ENCODE data around the gene LTBP2. TPM values are rescaled to one million over a fixed set of nuclear protein-coding genes. Genes with fewer than 3 reads are reported as not detected.

Gene LTBP2
- total and polyA plus RNA-seq, 2 of the 13 experiments (the other 11 are each of a cell fraction or from before 2014, with no cell fraction given) = 0.20 to 0.41 TPM

DNA sequence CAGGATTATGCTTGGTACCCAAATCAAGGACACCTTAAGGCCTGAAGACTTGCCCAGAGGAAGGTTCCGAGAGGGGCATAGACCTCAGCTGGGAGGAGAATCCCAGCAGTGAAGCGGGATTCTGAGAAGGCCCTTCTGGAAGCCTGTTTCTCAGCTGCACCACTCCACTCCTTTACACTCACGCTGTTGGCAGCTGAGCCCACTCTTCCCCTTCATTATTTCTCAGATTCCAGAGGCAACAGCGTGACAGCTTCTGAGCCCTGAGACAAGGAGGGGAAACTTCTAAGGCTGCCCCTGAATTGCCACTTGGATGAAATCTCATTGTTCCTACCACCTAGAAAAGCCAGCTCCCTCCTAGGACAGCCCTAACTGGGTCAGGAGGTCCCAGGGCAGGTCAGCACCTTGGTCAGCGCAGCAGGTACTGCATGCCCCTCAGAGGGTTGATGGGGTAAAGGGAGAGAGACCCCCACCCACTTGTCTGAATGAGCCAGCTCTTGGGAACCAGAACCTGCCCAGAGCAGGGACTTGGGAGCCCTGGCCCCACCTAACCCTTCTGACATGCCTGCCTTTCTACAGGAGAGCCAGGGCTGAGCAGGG lies 64.6 kb downstream of the LTBP2 start:
- no peak overlapping the region for H3K4me3 ChIP-seq (replicated peaks in 1 of 3; ENCODE audit: insufficient read depth in 1 of 3, low read depth in 2 of 3, low read length in 3 of 3)
- peaks cover 2 to 21% of the 10 kb centered on the region in 2 experiments; a peak in 3 of 5 replicates for H3K27me3 ChIP-seq (ENCODE audit: control insufficient read depth in 1 of 2, insufficient read depth in 2 of 2, low read length in 2 of 2)
- H3K36me3 ChIP-seq (replicated peaks in 1 of 2; ENCODE audit: control insufficient read depth in 1 of 2, insufficient read depth in 2 of 2, low read length in 2 of 2) = no peaks in the 10 kb centered on the region
- peaks cover 8% of the 10 kb centered on the region for H3K4me1 ChIP-seq (ENCODE audit: insufficient read depth, low read length)
- no peak; the same call in 2 of the 3 replicates for ATAC-seq
- H3K9me3 ChIP-seq (ENCODE audit: low read length) = no peaks in the 10 kb centered on the region
- TF ChIP-seq, protein P1, sequence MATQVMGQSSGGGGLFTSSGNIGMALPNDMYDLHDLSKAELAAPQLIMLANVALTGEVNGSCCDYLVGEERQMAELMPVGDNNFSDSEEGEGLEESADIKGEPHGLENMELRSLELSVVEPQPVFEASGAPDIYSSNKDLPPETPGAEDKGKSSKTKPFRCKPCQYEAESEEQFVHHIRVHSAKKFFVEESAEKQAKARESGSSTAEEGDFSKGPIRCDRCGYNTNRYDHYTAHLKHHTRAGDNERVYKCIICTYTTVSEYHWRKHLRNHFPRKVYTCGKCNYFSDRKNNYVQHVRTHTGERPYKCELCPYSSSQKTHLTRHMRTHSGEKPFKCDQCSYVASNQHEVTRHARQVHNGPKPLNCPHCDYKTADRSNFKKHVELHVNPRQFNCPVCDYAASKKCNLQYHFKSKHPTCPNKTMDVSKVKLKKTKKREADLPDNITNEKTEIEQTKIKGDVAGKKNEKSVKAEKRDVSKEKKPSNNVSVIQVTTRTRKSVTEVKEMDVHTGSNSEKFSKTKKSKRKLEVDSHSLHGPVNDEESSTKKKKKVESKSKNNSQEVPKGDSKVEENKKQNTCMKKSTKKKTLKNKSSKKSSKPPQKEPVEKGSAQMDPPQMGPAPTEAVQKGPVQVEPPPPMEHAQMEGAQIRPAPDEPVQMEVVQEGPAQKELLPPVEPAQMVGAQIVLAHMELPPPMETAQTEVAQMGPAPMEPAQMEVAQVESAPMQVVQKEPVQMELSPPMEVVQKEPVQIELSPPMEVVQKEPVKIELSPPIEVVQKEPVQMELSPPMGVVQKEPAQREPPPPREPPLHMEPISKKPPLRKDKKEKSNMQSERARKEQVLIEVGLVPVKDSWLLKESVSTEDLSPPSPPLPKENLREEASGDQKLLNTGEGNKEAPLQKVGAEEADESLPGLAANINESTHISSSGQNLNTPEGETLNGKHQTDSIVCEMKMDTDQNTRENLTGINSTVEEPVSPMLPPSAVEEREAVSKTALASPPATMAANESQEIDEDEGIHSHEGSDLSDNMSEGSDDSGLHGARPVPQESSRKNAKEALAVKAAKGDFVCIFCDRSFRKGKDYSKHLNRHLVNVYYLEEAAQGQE (IDR thresholded peaks at IDR 0.05; ENCODE audit: borderline replicate concordance in 1 of 2, low read depth in 1 of 2, low read length in 2 of 2) = peak; percentile 61 to 91
- TF ChIP-seq MIER2 (CRISPR knock-in tag; IDR thresholded peaks at IDR 0.05) (peak; percentile 87), ZNF713 (CRISPR knock-in tag; IDR thresholded peaks at IDR 0.05) (no peak), CREBL2 (CRISPR knock-in tag; IDR thresholded peaks at IDR 0.05; ENCODE audit: borderline replicate concordance) (no peak)
- H3K9ac ChIP-seq (ENCODE audit: insufficient read depth, low read depth, low read length) = no peak overlapping the region
- H3K79me2 ChIP-seq (ENCODE audit: insufficient read depth, low read length) = no peaks in the 10 kb centered on the region
- ChIA-PET CTCF (ENCODE audit: low intra/inter-chr PET ratio, low total read pairs) (no interaction called here), POLR2A (no interaction called here)
- no peak overlapping the region for H2AFZ ChIP-seq (ENCODE audit: low read length)
- no peak overlapping the region for H3K27ac ChIP-seq (ENCODE audit: extremely low read length, insufficient read depth, low read length)
- H4K20me1 ChIP-seq (ENCODE audit: insufficient read depth, low read length) = no peaks in the 10 kb centered on the region
- DNase-seq (ENCODE audit: low spot score) = no peak
- BruUV-seq (replicated peaks) = no TSS peak
- in situ Hi-C loops (cut with HindIII; ENCODE audit: extremely low pct_ligation_motif_present, low pct_unique_long_range_greater_than_20kb) (no loop called here), intact Hi-C loops (cut with micrococcal nuclease; ENCODE audit: unreplicated experiment) (no loop called here)
- WGBS (ENCODE audit: low lambda C conversion rate) = 0% methylated on average over 2 of the region's 5 CpGs
- H3K4me2 ChIP-seq (ENCODE audit: low read depth, low read length) = no peak overlapping the region
- FAIRE-seq = no peak

All from HepG2 (cell line).